ENCODE measurements around the gene CAPRIN2.

CAPRIN2 gene

DNA sequence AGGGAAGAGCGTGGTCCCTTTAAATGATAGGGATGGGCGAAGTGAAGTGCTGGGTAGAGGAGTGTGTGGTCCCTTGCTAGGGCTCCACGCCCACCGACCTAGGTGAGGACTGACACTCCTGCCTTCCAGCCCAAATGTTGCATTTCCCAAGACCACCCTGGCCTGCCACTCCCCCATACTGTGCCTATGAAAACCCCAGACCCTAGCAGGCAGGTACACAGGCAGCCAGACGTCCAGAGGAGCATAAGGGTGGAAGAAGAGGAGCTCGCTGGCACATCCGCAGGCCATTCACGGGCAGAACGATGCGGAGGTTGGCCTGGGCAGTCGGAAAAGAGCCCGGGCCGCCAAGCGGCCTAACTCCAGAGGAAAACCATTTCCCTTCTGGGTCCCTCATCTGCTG is 58.3 kb downstream of the CAPRIN2 start:
- peak in 1 of 2 experiments; percentile 19 for DNase-seq

DNA sequence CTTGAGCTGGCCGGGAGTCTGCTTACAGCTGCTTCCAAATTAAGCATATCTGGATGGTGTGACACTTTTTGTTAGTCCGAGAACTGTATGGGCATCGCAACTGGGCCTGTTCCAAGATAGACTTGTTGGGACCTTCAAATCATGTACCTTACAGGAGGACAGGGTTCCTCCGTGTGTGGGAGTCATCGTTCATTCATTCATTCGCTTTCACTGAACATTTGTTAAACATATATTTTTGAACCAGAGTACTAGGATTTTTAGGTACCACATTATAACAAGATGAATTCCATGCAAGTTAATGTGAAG is 58.7 kb downstream of the CAPRIN2 start:
- no peak for DNase-seq

DNA sequence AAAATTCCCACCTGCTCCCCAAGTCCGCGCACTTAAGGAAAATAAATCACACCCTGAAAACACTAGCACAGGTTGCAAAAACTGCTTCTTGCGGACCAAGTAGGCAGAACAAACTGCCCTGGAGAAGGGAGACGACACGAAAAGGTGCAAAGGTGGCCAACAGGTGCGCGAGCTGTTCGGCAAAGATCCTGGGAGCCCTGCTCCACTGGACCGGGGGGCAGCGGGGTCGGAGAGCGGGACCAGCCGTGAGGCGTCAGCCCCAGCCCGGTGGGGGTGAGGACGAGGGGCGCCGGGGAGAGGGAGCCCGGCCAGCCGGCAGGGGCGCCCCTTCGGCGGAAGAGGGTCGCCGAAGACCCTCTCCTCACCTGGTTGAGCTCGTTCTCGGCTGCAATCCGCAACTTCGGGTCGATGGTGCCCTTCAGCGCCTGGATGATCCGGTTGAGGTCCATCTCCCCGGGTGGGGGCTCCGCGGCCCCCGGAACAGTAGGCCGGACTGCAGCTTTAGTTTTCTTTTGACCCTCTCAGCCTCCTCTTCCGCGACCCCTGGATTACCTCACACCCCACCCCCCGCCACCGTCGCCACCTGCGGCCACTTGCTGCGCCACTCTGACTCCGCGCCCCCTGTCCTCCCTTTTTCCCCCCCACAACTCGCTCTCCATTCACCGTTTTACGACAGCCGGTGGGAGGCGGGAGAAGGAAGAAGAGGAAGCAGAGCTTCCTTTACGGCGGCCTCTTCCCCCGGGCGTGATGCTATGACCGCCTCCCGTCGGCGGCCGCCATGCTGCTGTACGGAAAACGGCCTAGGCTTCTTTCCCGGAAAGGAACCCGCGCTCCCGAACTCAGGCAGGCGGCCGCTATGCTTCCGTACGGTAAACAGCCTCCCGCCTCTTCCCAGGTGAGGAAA is 59.3 kb downstream of the CAPRIN2 start, which contains the start of gene IPO8:
Gene IPO8 (minus strand): TSS at position 671 of the 904 bp plus-strand sequence. CDS start 222 bp downstream, at position 449.
- peak; percentile 89 for DNase-seq

- DNase-seq, result peak in 1 of 2 experiments; percentile 46
Observed at GRCh38 chr12:30694412-30695198, 60.1 kb downstream of the CAPRIN2 start.

- no peak for DNase-seq
Observed at GRCh38 chr12:30692470-30692869, 62.3 kb downstream of the CAPRIN2 start.

GRCh38 chr12:30691122-30691879 is 63.5 kb downstream of the CAPRIN2 start:
- no peak for DNase-seq

GRCh38 chr12:30687265-30687986 is 67.3 kb downstream of the CAPRIN2 start:
- DNase-seq, result no peak

DNA sequence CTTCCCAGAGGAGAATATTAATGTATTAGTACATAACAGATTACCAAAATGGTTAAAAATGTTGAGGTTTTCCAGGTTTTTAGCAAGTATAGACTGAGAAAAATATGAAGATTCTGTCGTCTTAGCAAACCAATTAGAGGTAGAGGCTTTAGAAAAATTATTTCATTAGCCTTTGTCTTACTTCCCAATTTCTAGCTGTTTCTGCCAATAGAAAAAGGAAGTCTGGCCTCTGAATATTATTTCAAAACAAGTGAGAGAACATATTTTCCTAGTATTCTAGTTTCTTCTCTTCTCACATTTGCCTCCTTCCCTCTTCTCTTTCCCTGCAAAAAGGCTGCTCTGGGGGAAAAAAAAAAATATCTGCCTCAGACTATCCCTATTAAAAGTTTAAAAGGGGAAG is 75.5 kb downstream of the CAPRIN2 start:
- no peak for DNase-seq

- no peak for DNase-seq
Observed at GRCh38 chr12:30678221-30678620, 76.5 kb downstream of the CAPRIN2 start.

- DNase-seq, result no peak
Observed at GRCh38 chr12:30661210-30661609, 93.5 kb downstream of the CAPRIN2 start.
